GM18870 (cell line): Measurements from ENCODE around the gene DBT.
"Not testable (repeated sequence)": the region's sequence is repeated elsewhere in the genome, so short reads cannot be mapped to it uniquely, and the experiment has no call there.

ENCODE experiments used
- ATAC-seq: cut with Tn5 transposase; IDR thresholded peaks from one replicate; pipeline ENCODE4 v1.9.1; 2021; ENCODE audit warnings: moderate library complexity; ENCODE audit not compliant: unreplicated experiment

DBT gene

GRCh38 chr1:100252901-100253300 lies 3.3 kb upstream of the DBT start:
- no peak for ATAC-seq

GRCh38 chr1:100250807-100251206 lies 1.2 kb upstream of the DBT start:
- no peak for ATAC-seq

- no peak for ATAC-seq
Observed at GRCh38 chr1:100250264-100250663, 630 bp upstream of the DBT start.

- no peak for ATAC-seq
Observed at GRCh38 chr1:100249155-100249536, 488 bp downstream of the DBT start.

GRCh38 chr1:100246738-100247137 lies 2.9 kb downstream of the DBT start:
- no peak for ATAC-seq

GRCh38 chr1:100240631-100241030 lies 9.0 kb downstream of the DBT start:
- no peak for ATAC-seq

GRCh38 chr1:100239961-100240360 lies 9.7 kb downstream of the DBT start:
- ATAC-seq: no peak

GRCh38 chr1:100237091-100237490 lies 12.5 kb downstream of the DBT start:
- ATAC-seq: no peak

GRCh38 chr1:100234432-100234831 lies 15.2 kb downstream of the DBT start:
- no peak for ATAC-seq

- not testable (repeated sequence) for ATAC-seq
Observed at GRCh38 chr1:100233566-100233965, 16.1 kb downstream of the DBT start.

- ATAC-seq: no peak
Observed at GRCh38 chr1:100232156-100232555, 17.5 kb downstream of the DBT start.

GRCh38 chr1:100231721-100232120 lies 17.9 kb downstream of the DBT start:
- no peak for ATAC-seq

- no peak for ATAC-seq
Observed at GRCh38 chr1:100230765-100231164, 18.9 kb downstream of the DBT start.

- ATAC-seq: no peak
Observed at GRCh38 chr1:100229681-100230443, 19.8 kb downstream of the DBT start.

GRCh38 chr1:100222428-100222827 lies 27.2 kb downstream of the DBT start:
- no peak for ATAC-seq

- ATAC-seq: no peak
Observed at GRCh38 chr1:100219883-100220282, 29.8 kb downstream of the DBT start.

- ATAC-seq: no peak
Observed at GRCh38 chr1:100219457-100219856, 30.2 kb downstream of the DBT start.

- ATAC-seq: no peak
Observed at GRCh38 chr1:100217834-100218233, 31.8 kb downstream of the DBT start.

GRCh38 chr1:100215101-100215500 lies 34.5 kb downstream of the DBT start:
- ATAC-seq: no peak

- no peak for ATAC-seq
Observed at GRCh38 chr1:100213141-100213540, 36.5 kb downstream of the DBT start.

GRCh38 chr1:100206301-100206700 lies 43.3 kb downstream of the DBT start:
- ATAC-seq: no peak

- ATAC-seq: not testable (repeated sequence)
Observed at GRCh38 chr1:100205593-100205992, 44.0 kb downstream of the DBT start.

- ATAC-seq: not testable (repeated sequence)
Observed at GRCh38 chr1:100205103-100205502, 44.5 kb downstream of the DBT start.
